ENCODE measurements around the gene NEUROD2.

DNA sequence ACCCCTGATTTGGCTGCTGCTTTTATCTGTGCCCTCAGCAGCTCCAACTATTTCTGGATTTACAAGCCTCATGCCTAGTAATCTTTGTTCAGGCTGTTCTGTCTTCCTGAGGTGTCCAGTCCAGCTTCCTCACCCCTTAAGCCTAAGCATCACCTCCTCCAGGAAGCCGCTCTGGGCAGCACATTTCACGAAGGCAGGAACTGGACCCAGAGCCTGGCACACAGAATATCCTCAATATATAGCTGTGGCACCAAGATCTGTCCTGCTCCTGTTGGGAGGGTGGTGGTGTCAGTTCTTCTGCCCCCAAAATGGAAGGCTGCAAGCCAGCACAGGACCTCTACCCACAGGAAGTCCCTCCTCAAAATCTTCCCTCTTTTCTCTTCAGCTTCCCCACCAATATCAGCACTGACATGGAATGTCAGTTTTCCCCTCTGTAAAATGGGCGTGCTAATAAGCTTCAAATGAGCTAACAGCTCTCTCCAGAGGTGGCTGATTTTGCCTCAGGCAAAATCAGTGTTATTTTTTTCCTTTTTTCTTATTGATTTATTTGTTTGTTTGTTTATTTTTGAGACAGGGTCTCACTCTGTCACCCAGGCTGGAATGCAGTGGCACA, 6.9 kb upstream of the NEUROD2 start:
- TF ChIP-seq, protein P1, sequence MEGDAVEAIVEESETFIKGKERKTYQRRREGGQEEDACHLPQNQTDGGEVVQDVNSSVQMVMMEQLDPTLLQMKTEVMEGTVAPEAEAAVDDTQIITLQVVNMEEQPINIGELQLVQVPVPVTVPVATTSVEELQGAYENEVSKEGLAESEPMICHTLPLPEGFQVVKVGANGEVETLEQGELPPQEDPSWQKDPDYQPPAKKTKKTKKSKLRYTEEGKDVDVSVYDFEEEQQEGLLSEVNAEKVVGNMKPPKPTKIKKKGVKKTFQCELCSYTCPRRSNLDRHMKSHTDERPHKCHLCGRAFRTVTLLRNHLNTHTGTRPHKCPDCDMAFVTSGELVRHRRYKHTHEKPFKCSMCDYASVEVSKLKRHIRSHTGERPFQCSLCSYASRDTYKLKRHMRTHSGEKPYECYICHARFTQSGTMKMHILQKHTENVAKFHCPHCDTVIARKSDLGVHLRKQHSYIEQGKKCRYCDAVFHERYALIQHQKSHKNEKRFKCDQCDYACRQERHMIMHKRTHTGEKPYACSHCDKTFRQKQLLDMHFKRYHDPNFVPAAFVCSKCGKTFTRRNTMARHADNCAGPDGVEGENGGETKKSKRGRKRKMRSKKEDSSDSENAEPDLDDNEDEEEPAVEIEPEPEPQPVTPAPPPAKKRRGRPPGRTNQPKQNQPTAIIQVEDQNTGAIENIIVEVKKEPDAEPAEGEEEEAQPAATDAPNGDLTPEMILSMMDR (IDR thresholded peaks at IDR 0.05): no peak
- no peak for TF ChIP-seq POLR2A (IDR thresholded peaks at IDR 0.05)
